HepG2 (cell line): Measurements from ENCODE around the gene PELI2. TPM values are rescaled to one million over a fixed set of nuclear protein-coding genes. Genes with fewer than 3 reads are reported as not detected.

Experiments
- ATAC-seq: fragments of 200-7000 bp; cut with Tn5 transposase; 3 replicates; pipeline ENCODE4 v1.9.1; 2020; ENCODE audit warnings: mild to moderate bottlenecking, moderate library complexity
- BruUV-seq: library from RNA; stranded (reverse); fragments of 400-500 nt; replicated peaks from 2 replicates; lab custom pipeline; 2021; lab: Mats Ljungman, UMichigan
- CTCF ChIA-PET: fragments of 300-600 bp; formaldehyde crosslinking; extraction: SDS; loops from one replicate; lab custom pipeline; 2021; ENCODE audit warnings: low total read pairs, inconsistent platforms, low intra/inter-chr PET ratio; lab: Yijun Ruan, JAX
- POLR2A ChIA-PET: fragments of 350-600 bp; sonication (Branson Sonifier 250); formaldehyde crosslinking; loops from one replicate; lab custom pipeline; 2020; ENCODE audit warnings: antibody characterized with exemption, inconsistent platforms; lab: Yijun Ruan, JAX
- DNase-seq: peaks from one replicate; pipeline ENCODE4 v3.0.0-alpha.2; 2015; ENCODE audit warnings: low spot score
- FAIRE-seq: peaks from 3 replicates; lab custom pipeline; 2011; peaks lifted over from hg19 to GRCh38; lab: Jason Lieb, UNC
- H2AFZ ChIP-seq: one replicate; pipeline ENCODE4 v1.6.1; 2011; ENCODE audit warnings: low read length, inconsistent platforms
- H3K27ac ChIP-seq: fragments of 300-600 bp; 3 replicates; pipeline ENCODE4 v1.8.0; 2011; ENCODE audit warnings: mixed run types, mild to moderate bottlenecking, mixed read lengths, low read length, inconsistent platforms; ENCODE audit not compliant: insufficient read depth; ENCODE audit errors: extremely low read length
- H3K27me3 ChIP-seq, 2 experiments: fragments of 200-600 bp in 1 of 2; 2 replicates in 1 of 2; 3 replicates in 1 of 2; pipeline versions ENCODE4 v1.6.0 to v1.8.0; 2011; ENCODE audit warnings: low read length in 2 of 2, mild to moderate bottlenecking in 2 of 2, moderate library complexity in 2 of 2, inconsistent platforms in 1 of 2; ENCODE audit not compliant: insufficient read depth in 2 of 2, control insufficient read depth in 1 of 2
- H3K36me3 ChIP-seq, 2 experiments: fragments of 200-600 bp in 1 of 2; replicated peaks in 1 of 2; 2 replicates in 1 of 2; 3 replicates in 1 of 2; pipeline versions ENCODE4 v1.5.1 to v1.8.0; 2011; ENCODE audit warnings: low read length in 2 of 2, inconsistent platforms in 1 of 2; ENCODE audit not compliant: insufficient read depth in 2 of 2, control insufficient read depth in 1 of 2
- H3K4me1 ChIP-seq: 2 replicates; pipeline ENCODE4 v1.5.1; 2012; ENCODE audit warnings: low read length, inconsistent platforms; ENCODE audit not compliant: insufficient read depth
- H3K4me2 ChIP-seq: 2 replicates; pipeline ENCODE4 v1.6.0; 2011; ENCODE audit warnings: low read depth, low read length, inconsistent platforms
- H3K4me3 ChIP-seq, 3 experiments: fragments of 200-600 bp in 1 of 3; sonication (generic), shearing (Covaris generic) in 1 of 3; replicated peaks in 1 of 3; 2 replicates each; pipeline ENCODE4 v1.5.1; 2011 to 2016; ENCODE audit warnings: low read length in 3 of 3, inconsistent platforms in 2 of 3, low read depth in 2 of 3, mild to moderate bottlenecking in 2 of 3, control low read depth in 1 of 3, mixed read lengths in 1 of 3; ENCODE audit not compliant: insufficient read depth in 1 of 3
- H3K79me2 ChIP-seq: one replicate; pipeline ENCODE4 v1.6.1; 2011; ENCODE audit warnings: low read length, inconsistent platforms; ENCODE audit not compliant: insufficient read depth
- H3K9ac ChIP-seq: 2 replicates; pipeline ENCODE4 v1.6.0; 2011; ENCODE audit warnings: mild to moderate bottlenecking, low read depth, low read length, inconsistent platforms; ENCODE audit not compliant: insufficient read depth
- H3K9me3 ChIP-seq: 2 replicates; pipeline ENCODE4 v1.5.1; 2012; ENCODE audit warnings: mild to moderate bottlenecking, low read length
- H4K20me1 ChIP-seq: 2 replicates; pipeline ENCODE4 v1.6.0; 2011; ENCODE audit warnings: inconsistent platforms, mild to moderate bottlenecking, low read length, moderate library complexity; ENCODE audit not compliant: insufficient read depth
- CREM ChIP-seq, 2 experiments: sonication (generic) in 1 of 2; formaldehyde crosslinking in 1 of 2; IDR thresholded peaks; 2 replicates each; pipeline versions ENCODE4 v1.4.0 to v1.6.1; 2016 to 2020; ENCODE audit warnings: antibody characterized with exemption in 1 of 2, mild to moderate bottlenecking in 1 of 2, missing genetic modification reagents in 1 of 2
- NR2F2 ChIP-seq: IDR thresholded peaks from 2 replicates; pipeline ENCODE4 v1.6.1; 2012; ENCODE audit warnings: low read depth, inconsistent platforms, borderline replicate concordance
- SKIL ChIP-seq: sonication (generic); formaldehyde crosslinking; IDR thresholded peaks from 2 replicates; pipeline ENCODE4 v1.8.0; 2022; ENCODE audit warnings: missing genetic modification reagents, mild to moderate bottlenecking, moderate library complexity, borderline replicate concordance
- ZNF558 ChIP-seq: sonication (generic); formaldehyde crosslinking; IDR thresholded peaks from 2 replicates; pipeline ENCODE4 v1.9.0; 2022; ENCODE audit warnings: mild to moderate bottlenecking, missing genetic modification reagents, borderline replicate concordance
- ZNF569 ChIP-seq: sonication (generic); formaldehyde crosslinking; IDR thresholded peaks from 2 replicates; pipeline ENCODE4 v1.5.0; 2020; ENCODE audit warnings: mild to moderate bottlenecking, missing genetic modification reagents, moderate library complexity, borderline replicate concordance
- ZNF597 ChIP-seq: sonication (generic); formaldehyde crosslinking; IDR thresholded peaks from 2 replicates; pipeline ENCODE4 v1.5.0; 2020; ENCODE audit warnings: missing genetic modification reagents
- WGBS: methylation state at CpG from one replicate; pipeline ENCODE4 v1.1.6; 2017; ENCODE audit warnings: low lambda C conversion rate; 5-methylcytosine and 5-hydroxymethylcytosine counted together
- in situ Hi-C: cut with HindIII; loops from 2 replicates; pipeline ENCODE4 v1.10.0; 2017; ENCODE audit warnings: low pct_unique_long_range_greater_than_20kb; ENCODE audit not compliant: extremely low pct_ligation_motif_present
- intact Hi-C: fragments of 100-400 bp; cut with micrococcal nuclease; formaldehyde crosslinking; loops from one replicate; pipeline ENCODE4 v1.10.0; 2022; ENCODE audit not compliant: unreplicated experiment
- polyA plus RNA-seq, 8 experiments: library from polyadenylated mRNA; depleted of rRNA in 3 of 8; stranded (reverse) in 7 of 8; unstranded in 1 of 8; fragments of >200 nt; fragmentation: Illumina TruSeq in 4 of 8; extraction: Trizol in 4 of 8; gene quantifications; 2 replicates each; pipeline versions ENCODE4 v1.2.1 to v1.2.3, GENCODE V29; 2011 to 2016; ENCODE audit warnings: low read depth in 4 of 8, missing spikeins in 1 of 8, mixed read lengths in 1 of 8; ENCODE audit not compliant: insufficient read depth in 1 of 8
- total RNA-seq, 5 experiments: library from RNA; depleted of rRNA; stranded (reverse); fragments of >200 nt; fragmentation: Illumina TruSeq; extraction: Trizol; gene quantifications; 2 replicates each; pipeline ENCODE4 v1.2.3, GENCODE V29; 2016; ENCODE audit warnings: low read depth in 1 of 5
- TF ChIP-seq, protein P1 (sequence below): sonication (generic); formaldehyde crosslinking; IDR thresholded peaks from 2 replicates; pipeline ENCODE4 v1.4.0; 2020; ENCODE audit warnings: low read depth, mild to moderate bottlenecking, missing genetic modification reagents

Gene PELI2
- total and polyA plus RNA-seq, 2 of the 13 experiments (the other 11 are each of a cell fraction or from before 2014, with no cell fraction given) = 0.07 TPM; not detected in 1

- DNase-seq (no peak), ATAC-seq (no peak), FAIRE-seq (no peak)
- TF ChIP-seq ZNF597 = no peak
- no peak for TF ChIP-seq CREM (IDR thresholded peaks at IDR 0.05)
- no peak for TF ChIP-seq CREM (CRISPR knock-in tag; IDR thresholded peaks at IDR 0.05)
- no peak for TF ChIP-seq NR2F2
- TF ChIP-seq ZNF569 (CRISPR knock-in tag) = no peak
- BruUV-seq = no TSS peak
- ChIA-PET CTCF (no interaction called here), POLR2A (no interaction called here)
- 5% methylated on average over 4 of the region's 4 CpGs for WGBS
- Histone ChIP-seq H4K20me1 (no peaks in the 10 kb centered on the region), H2AFZ (no peak overlapping the region), H3K27ac (no peak overlapping the region), H3K36me3 (no peaks in the 10 kb centered on the region), H3K27me3 (no peaks in the 10 kb centered on the region), H3K9ac (no peak overlapping the region), H3K4me1 (no peaks in the 10 kb centered on the region), H3K4me2 (no peak overlapping the region), H3K4me3 (no peak overlapping the region), H3K9me3 (no peaks in the 10 kb centered on the region), H3K79me2 (no peaks in the 10 kb centered on the region)
- intact Hi-C loops = no loop called here
- in situ Hi-C loops = no loop called here
Measured at GRCh38 chr14:56073799-56074198, 44.4 kb upstream of the PELI2 start.

GRCh38 chr14:56075301-56075700 is 42.9 kb upstream of the PELI2 start:
- Histone ChIP-seq H3K9ac (no peak overlapping the region), H3K27ac (no peak overlapping the region), H3K27me3 (no peaks in the 10 kb centered on the region), H3K36me3 (no peaks in the 10 kb centered on the region), H3K9me3 (no peaks in the 10 kb centered on the region), H3K4me2 (no peak overlapping the region), H2AFZ (no peak overlapping the region), H4K20me1 (no peaks in the 10 kb centered on the region), H3K4me3 (no peak overlapping the region), H3K79me2 (no peaks in the 10 kb centered on the region), H3K4me1 (no peaks in the 10 kb centered on the region)
- FAIRE-seq = no peak
- no peak for ATAC-seq
- POLR2A ChIA-PET = no interaction called here
- in situ Hi-C loops (no loop called here), intact Hi-C loops (no loop called here)
- DNase-seq = no peak
- no TSS peak for BruUV-seq
- WGBS = 0% methylated on average over 2 of the region's 2 CpGs
- CTCF ChIA-PET = no interaction called here
- no peak for TF ChIP-seq SKIL (CRISPR knock-in tag)
- TF ChIP-seq, protein P1, sequence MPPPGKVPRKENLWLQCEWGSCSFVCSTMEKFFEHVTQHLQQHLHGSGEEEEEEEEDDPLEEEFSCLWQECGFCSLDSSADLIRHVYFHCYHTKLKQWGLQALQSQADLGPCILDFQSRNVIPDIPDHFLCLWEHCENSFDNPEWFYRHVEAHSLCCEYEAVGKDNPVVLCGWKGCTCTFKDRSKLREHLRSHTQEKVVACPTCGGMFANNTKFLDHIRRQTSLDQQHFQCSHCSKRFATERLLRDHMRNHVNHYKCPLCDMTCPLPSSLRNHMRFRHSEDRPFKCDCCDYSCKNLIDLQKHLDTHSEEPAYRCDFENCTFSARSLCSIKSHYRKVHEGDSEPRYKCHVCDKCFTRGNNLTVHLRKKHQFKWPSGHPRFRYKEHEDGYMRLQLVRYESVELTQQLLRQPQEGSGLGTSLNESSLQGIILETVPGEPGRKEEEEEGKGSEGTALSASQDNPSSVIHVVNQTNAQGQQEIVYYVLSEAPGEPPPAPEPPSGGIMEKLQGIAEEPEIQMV (CRISPR knock-in tag) = no peak
- TF ChIP-seq ZNF558 (CRISPR knock-in tag) = no peak
